H4 (cell line): Measurements from ENCODE around the gene TMEM229B. TPM values are rescaled to one million over a fixed set of nuclear protein-coding genes. Genes with fewer than 3 reads are reported as not detected.

Experiments used
- DNase-seq: peaks from one replicate; pipeline ENCODE4 v3.0.0-alpha.2; 2015; ENCODE audit warnings: low spot score
- total RNA-seq: library from RNA; depleted of rRNA; stranded (reverse); fragments of >200 nt; shearing (Covaris generic); gene quantifications from 2 replicates; pipeline ENCODE4 v1.2.3, GENCODE V29; 2014

TMEM229B gene
- total RNA-seq, 1 experiment from 2014 or later: 5.7 TPM

DNA sequence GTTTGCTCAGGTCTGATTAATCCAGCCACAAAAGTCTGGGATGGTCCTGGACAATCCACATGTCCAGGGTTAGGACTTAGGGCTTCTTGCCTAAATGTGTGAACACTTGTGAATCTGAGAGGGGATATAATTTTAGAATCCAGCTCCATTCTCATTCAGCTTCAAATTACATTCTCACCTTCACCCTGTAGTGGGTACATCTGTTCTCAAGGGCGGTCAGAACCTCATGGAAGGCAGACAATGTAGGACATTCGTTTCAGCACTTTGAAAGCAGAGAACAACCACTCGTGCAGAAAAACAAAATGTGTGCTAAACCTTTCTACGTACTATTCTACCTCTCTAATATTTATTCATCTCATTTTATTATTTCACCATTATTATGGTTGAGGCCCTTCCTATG, 1.2 kb downstream of the TMEM229B start:
- no peak for DNase-seq

- DNase-seq: no peak
Observed at GRCh38 chr14:67486890-67487289, 1.6 kb downstream of the TMEM229B start.

- DNase-seq: no peak
Observed at GRCh38 chr14:67485501-67486095, 2.9 kb downstream of the TMEM229B start.

DNA sequence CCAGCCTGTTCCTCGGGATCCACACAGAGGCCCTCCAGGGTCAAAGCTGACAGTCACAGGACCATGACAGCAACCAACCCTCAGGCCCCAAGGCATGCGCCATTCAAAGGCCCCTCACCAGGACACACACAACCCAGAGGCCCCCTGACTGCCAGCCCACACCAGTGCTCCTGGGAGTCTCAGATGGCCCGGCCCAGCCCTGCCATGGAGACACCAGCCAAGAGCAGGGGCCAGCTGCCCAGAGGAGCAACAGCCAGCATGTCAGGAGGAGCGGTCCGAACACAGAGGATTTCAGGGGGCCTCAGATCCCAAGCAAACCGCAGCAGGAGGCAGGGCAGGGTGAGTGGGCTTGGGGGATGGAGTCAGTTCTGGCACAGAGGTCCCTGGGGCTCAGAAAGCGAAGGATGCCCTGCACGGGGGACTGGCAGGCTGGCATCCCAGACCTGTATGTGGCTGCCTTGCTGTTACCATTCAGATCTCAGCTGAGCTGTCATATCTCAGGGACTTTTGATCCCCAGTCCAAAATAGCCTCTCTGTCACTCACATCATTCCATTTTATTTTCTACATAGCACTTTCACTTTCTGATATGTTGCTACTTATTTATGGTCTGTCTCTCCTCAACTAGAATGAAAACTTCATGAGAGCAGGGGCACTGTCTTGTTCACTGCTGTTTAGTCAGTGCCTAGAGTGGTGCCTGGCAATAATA, 4.8 kb downstream of the TMEM229B start:
- DNase-seq: no peak

- no peak for DNase-seq
Observed at GRCh38 chr14:67482231-67483164, 6.0 kb downstream of the TMEM229B start.

GRCh38 chr14:67480011-67480410, 8.5 kb downstream of the TMEM229B start:
- no peak for DNase-seq

DNA sequence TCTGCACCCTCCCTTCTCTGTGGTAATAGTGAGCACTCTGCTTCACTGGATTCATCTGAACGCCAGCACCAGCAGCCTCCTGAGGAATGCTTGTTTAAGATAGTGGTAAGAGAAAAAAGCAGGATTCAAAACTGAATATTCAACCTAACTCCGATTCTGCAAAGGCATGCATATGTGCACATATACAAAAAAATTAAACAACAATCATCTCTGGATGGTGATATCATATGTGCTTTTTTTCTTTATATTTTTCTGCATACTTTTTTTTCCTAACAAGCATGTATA, 9.8 kb downstream of the TMEM229B start:
- no peak for DNase-seq

- no peak for DNase-seq
Observed at GRCh38 chr14:67477926-67478799, 10.4 kb downstream of the TMEM229B start.

GRCh38 chr14:67474366-67474765, 14.2 kb downstream of the TMEM229B start:
- no peak for DNase-seq

DNA sequence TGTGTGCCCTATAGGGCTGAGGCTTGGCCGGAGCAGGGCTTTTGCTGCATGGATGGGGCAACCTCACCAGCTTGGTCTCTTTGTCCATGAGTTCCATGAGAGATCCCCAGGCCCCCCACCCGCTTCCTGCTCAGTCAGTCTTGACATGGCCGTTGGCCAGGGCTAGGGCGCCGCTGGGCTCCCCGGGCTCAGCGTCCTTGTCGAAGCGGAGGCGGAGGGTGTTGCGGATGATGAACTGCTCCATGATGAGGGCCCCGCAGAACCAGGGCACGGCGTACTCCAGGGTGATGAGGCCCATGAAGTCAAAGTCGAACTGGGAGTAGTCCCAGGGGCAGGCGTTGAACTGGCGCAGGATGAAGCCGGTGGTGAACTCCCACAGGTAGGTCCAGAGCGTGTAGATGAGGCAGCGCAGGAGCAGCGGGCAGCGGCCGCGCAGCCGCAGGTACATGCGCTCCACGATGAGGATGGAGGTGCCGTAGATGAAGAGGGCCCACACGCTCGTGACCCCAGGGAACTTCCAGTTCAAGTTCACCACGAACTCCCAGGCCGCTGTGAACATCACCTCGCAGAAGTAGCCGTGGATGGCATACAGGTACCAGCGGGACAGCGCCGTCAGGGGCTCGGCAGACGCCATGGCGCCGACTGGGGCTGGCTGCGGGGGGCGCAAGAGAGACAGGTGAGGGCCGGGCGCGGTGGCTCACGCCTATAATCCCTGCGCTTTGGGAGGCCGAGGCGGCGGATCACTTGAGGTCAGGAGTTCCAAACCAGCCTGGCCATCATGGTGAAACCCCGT, 15.0 kb downstream of the TMEM229B start:
- no peak for DNase-seq

DNA sequence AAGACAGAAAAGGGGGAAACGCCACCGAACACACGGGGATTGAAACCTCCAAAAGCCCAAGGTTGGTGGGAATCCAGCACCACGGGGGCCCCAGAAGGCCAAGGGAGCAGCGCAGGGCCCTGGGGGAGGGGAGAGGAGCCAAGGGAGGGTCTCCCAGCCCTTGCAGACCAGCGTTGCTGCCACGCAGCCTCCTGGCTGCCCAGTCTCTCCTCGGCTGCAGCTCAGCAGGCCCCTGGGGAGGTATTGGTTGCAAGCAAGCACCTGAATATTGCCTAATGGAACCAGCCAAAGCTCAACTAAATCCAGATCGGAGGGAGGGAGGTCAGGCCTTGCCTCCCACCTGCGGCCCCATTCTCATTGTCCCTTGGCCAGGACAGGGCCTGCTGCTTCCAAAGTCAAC, 15.8 kb downstream of the TMEM229B start:
- DNase-seq: no peak

DNA sequence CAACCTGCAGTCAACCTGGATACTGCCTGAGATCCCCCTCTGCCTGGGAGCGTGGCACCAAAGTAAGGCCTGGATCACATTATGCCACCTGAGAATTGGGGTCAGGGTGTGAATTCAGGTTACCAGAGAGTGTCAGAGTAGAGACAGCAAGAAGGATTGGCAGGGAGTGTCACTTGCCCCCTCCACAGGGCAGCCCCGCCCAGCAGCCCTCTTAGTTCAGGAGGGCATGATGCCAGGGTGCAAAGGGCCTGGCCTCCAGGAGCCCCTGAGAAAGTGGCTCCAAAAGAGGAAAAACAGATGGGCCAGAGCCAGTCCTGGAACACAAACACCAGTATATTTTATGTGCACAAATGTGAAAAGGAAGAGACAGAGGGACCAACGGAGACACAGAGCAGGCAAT, 18.6 kb downstream of the TMEM229B start:
- no peak for DNase-seq

- no peak for DNase-seq
Observed at GRCh38 chr14:67468378-67468730, 20.2 kb downstream of the TMEM229B start.

GRCh38 chr14:67467134-67467533, 21.4 kb downstream of the TMEM229B start:
- DNase-seq: no peak

DNA sequence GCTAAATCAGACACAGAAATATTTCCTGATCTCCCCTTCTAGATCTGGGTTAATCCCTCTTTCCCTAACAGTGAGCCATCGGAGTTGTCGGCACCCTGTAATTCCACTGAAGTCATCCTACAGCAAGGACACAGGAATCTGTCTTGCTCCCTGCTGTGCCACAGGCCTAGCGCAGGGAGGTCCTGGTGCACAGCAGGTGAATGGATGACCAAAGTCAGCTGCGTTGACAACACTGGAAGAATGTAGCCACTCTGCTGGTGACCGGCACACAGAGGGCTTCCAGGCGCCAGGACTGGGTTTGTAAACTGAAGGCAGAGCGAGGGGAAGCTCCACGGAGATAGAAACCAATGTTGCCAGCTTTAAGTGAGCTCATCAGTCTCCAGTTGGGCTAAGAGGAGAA, 23.6 kb downstream of the TMEM229B start:
- DNase-seq: no peak

DNA sequence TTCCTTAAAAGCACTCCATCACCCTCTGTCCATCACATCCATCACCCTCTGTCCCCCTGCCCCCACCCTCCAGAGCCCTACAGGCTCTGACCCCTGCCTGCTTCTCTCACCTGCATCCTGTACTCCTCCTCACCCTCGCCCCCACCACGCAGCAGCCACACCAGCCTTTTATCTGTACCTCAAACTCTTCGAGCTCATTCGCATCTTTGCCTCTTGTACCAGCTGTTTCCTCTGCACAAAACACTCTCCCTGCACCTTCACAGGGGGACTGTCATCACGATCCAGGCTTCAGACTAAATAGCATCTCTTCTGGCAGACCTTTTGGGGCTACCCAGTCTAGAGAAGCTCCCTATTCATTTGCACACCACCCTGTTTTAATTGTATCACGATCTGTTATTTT, 24.1 kb downstream of the TMEM229B start:
- DNase-seq: no peak

GRCh38 chr14:67463900-67464299, 24.6 kb downstream of the TMEM229B start:
- DNase-seq: no peak

DNA sequence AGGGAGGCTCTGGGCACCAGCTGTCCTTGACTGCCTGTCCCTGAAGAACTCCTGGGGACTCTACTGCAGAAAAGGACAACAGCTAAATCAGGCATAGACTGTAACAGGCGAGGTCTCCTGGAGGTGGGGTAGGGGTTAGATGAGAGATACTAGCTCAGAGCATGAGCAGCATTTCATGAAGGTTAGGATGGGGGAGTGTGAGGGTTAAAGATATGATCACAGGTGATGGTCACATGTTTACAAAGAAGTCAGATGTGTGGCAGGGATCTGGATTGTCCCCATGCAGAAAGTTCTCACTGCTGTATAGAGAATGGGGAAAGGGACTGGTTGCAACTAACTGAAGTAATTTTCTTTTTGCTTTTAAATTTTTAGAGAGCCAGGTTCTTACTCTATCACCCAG, 26.5 kb downstream of the TMEM229B start:
- no peak for DNase-seq

DNA sequence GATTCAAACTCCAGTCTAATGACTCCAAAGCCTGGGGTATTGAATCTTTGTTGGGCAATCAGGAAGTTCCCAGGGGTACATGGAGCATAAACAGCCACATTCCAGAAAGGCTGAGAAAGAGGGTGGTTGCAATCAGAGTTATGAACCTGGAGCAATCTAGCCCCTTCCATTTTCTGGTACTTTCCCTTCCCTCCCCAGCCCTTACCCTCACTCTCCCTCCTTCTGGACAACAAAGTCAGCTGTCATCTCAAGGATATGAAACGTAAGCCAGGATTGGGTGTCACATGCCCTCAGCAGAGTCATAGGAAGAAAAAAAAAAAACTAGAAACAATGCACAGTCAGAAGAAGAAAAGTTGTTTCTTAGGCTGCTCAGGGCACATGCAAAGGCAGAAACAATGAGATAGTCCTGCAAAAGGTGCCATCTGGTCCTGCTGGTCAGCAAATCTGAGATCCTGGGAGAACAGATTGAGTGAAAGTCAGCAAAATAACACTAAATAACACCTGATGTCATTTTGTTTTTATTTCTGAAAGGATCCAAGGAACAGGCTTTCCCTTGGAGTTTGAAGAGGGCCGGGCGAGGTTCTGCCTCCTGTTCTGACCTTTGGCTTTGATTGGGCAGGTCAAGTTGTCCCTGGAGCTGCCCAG, 27.1 kb downstream of the TMEM229B start:
- DNase-seq: no peak

DNA sequence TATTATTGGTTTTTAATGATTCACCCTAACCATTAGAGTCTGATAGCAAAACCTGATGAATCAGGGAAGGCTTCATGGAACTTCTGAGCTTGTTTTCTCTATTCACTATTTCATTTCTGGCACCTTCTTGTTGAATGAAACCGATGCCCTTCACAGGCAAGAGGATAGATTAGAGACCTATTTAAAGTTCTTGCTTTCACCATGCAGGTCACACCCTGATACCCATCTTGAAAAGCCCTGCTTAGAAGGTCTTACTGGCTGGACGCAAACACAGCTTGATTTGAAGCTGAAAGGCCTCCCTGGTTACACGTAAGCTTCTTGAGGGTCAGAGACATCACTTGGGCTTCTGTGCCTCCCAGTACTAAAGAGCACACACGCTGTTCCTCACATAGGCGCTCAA, 29.2 kb downstream of the TMEM229B start:
- DNase-seq: no peak

GRCh38 chr14:67457782-67458181, 30.7 kb downstream of the TMEM229B start:
- no peak for DNase-seq
